Adrenal gland (tissue), 12 donors: Measurements from ENCODE around the gene TPP2. TPM values are rescaled to one million over a fixed set of nuclear protein-coding genes. Genes with fewer than 3 reads are reported as not detected.

Experiments
- DNase-seq, 7 donors: peaks; one replicate each; pipeline ENCODE4 v3.0.0-alpha.2; 2019 to 2020
- H3K27ac ChIP-seq, 5 donors: fragments of 200-600 bp; sonication (generic) in 4 of 5; 1 replicate in 3 of 5; 2 replicates in 2 of 5; pipeline versions ENCODE4 v1.5.1 to v1.8.0; 2016 to 2020; ENCODE audit warnings: mild to moderate bottlenecking in 1 of 5
- H3K27me3 ChIP-seq: fragments of 200-600 bp; 2 replicates; pipeline ENCODE4 v1.8.0; 2021
- H3K36me3 ChIP-seq, 2 donors: fragments of 200-600 bp; replicated peaks in 1 of 2; 1 replicate in 1 of 2; 2 replicates in 1 of 2; pipeline versions ENCODE4 v1.5.1 to v1.8.0; 2018 to 2022
- H3K4me1 ChIP-seq, 2 donors: fragments of 200-600 bp; replicated peaks in 1 of 2; 1 replicate in 1 of 2; 2 replicates in 1 of 2; pipeline versions ENCODE4 v1.5.1 to v1.8.0; 2018 to 2021
- H3K4me3 ChIP-seq, 4 donors: fragments of 200-600 bp; sonication (generic) in 3 of 4; one replicate each; pipeline ENCODE4 v1.5.1; 2016 to 2018
- H3K9me3 ChIP-seq, 3 donors: fragments of 200-600 bp; sonication (generic) in 1 of 3; replicated peaks in 1 of 3; 1 replicate in 2 of 3; 2 replicates in 1 of 3; pipeline versions ENCODE4 v1.5.1 to v1.8.0; 2016 to 2021
- POLR2A ChIP-seq, 2 donors: fragments of 450-650 bp; IDR thresholded peaks; one replicate each; pipeline ENCODE4 v1.6.1; 2017; ENCODE audit warnings: antibody characterized with exemption in 2 of 2, mild to moderate bottlenecking in 2 of 2, moderate library complexity in 1 of 2
- WGBS, 4 donors: extraction: QIAGEN DNeasy Blood & Tissue Kit in 2 of 4; methylation state at CpG; one replicate each; pipeline versions ENCODE4 v1.1.5 to v1.1.7; 2013 to 2017; 5-methylcytosine and 5-hydroxymethylcytosine counted together
- intact Hi-C, 2 donors: fragments of 100-400 bp; cut with DNase I; formaldehyde crosslinking; loops; one replicate each; pipeline versions ENCODE4 v1.14.1 to v1.15.0; 2022 to 2023
- polyA plus RNA-seq, 3 donors: library from polyadenylated mRNA; stranded (reverse); fragments of 200-250 nt in 2 of 3; fragments of 350-450 nt in 1 of 3; fragmentation: Illumina TruSeq in 1 of 3; extraction: RNeasy Lipid Tissue Mini Kit (QIAGEN cat#74804) in 1 of 3; gene quantifications; one replicate each; pipeline ENCODE4 v1.2.3, GENCODE V29; 2013 to 2014
- total RNA-seq, 9 donors: library from RNA; depleted of rRNA in 4 of 9; stranded (reverse); fragments of >200 nt in 4 of 9; fragments of 120-200 nt in 1 of 9; fragmentation: NEBNext Ultra II Directional in 1 of 9; extraction: Animal tissue kit (Norgen Biotek cat#: 25700) in 1 of 9; gene quantifications; one replicate each; pipeline versions ENCODE4 v1.1.0 to v1.2.4, GENCODE V29; 2013 to 2023
- TF ChIP-seq, protein P1 (sequence below), 6 experiments: fragments of 450-650 bp in 4 of 6; fragments of 200-600 bp in 2 of 6; sonication (generic) in 1 of 6; IDR thresholded peaks; 1 replicate in 5 of 6; 2 replicates in 1 of 6; pipeline versions ENCODE4 v1.5.1 to v1.8.0; 2016 to 2021; ENCODE audit warnings: antibody characterized with exemption in 6 of 6, mild to moderate bottlenecking in 2 of 6, moderate library complexity in 1 of 6
- donor health status: healthy with polysubstance abuse.
- donor health status: Bipolar disorder and iron deficiency.
- donor health status: DM: yes; HTN: yes; CAD: no.
- donor health status: DM: no; HTN: no; CAD: no.
- donor health status: DM: no; HTN: no; CAD: no.
- donor health status: DM: yes; HTN: yes; CAD: no.

The TPP2 gene
- total and polyA plus RNA-seq, 12 donors: 13.8 to 50.6 (median 25.7) TPM

DNA sequence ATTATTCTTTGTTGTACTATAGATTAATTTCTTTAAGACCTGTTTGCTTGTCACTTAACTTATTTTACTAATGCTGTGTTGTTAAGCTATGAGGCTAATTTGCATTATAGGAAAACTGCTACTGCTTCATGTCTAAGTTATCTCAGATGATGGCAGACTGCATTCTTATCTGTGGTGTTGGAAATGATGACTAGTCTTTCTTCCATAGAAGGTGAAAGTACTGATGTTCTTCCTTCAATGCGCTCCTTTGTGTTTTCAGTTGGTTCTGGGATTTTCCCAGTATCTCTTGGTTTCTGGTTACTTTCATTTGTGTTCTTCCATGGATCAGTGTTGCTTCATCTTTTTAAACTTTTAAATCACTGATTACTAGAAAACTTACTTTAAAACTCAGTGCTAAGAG lies 46.9 kb downstream of the TPP2 start:
- no peak for TF ChIP-seq POLR2A (IDR thresholded peaks at IDR 0.05)
- TF ChIP-seq, protein P1, sequence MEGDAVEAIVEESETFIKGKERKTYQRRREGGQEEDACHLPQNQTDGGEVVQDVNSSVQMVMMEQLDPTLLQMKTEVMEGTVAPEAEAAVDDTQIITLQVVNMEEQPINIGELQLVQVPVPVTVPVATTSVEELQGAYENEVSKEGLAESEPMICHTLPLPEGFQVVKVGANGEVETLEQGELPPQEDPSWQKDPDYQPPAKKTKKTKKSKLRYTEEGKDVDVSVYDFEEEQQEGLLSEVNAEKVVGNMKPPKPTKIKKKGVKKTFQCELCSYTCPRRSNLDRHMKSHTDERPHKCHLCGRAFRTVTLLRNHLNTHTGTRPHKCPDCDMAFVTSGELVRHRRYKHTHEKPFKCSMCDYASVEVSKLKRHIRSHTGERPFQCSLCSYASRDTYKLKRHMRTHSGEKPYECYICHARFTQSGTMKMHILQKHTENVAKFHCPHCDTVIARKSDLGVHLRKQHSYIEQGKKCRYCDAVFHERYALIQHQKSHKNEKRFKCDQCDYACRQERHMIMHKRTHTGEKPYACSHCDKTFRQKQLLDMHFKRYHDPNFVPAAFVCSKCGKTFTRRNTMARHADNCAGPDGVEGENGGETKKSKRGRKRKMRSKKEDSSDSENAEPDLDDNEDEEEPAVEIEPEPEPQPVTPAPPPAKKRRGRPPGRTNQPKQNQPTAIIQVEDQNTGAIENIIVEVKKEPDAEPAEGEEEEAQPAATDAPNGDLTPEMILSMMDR (IDR thresholded peaks at IDR 0.05): no peak
- H3K27me3 ChIP-seq: no peaks in the 10 kb centered on the region
- no peak overlapping the region for H3K27ac ChIP-seq
- H3K4me3 ChIP-seq: no peak overlapping the region
- intact Hi-C loops: no loop called here
- 93 to 100% (median 98%) methylated on average over 1 of the region's 1 CpG for WGBS, 4 donors
- peaks cover 0 to 63% of the 10 kb centered on the region in 2 donors for H3K36me3 ChIP-seq
- no peaks in the 10 kb centered on the region for H3K4me1 ChIP-seq
- no peaks in the 10 kb centered on the region for H3K9me3 ChIP-seq
- no peak for DNase-seq

- Histone ChIP-seq H3K36me3 (peaks cover 0 to 59% of the 10 kb centered on the region in 2 donors), H3K27me3 (no peaks in the 10 kb centered on the region), H3K4me1 (no peaks in the 10 kb centered on the region), H3K4me3 (no peak overlapping the region), H3K27ac (no peak overlapping the region), H3K9me3 (no peaks in the 10 kb centered on the region)
- DNase-seq: no peak
- WGBS, 4 donors: 80 to 89% (median 85%) methylated on average over 1 of the region's 1 CpG
- intact Hi-C loops: no loop called here
- TF ChIP-seq POLR2A (IDR thresholded peaks at IDR 0.05): no peak
- TF ChIP-seq, protein P1 (IDR thresholded peaks at IDR 0.05): no peak
Measured at GRCh38 chr13:102645701-102646100, 48.9 kb downstream of the TPP2 start.

DNA sequence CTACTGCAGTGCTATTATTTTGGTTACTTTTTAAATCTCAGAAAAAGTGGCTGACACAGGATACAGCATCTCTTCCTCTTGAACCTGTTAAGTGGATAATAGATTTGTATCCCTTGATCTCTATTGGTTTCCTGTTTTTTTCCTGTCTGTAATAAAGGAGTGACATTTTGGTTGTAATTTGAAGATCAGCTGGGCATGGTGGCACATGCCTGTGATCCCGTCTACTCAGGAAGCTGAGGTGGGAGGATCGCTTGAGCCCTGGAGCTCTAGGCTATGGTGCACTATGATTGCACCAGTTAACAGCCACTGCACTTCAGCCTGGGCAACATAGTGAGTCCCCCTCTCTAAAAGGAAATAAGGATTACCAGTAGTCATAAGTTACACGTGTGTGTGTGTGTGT lies 51.3 kb downstream of the TPP2 start:
- DNase-seq: no peak
- WGBS, 4 donors: 79 to 92% (median 82%) methylated on average over 3 of the region's 3 CpGs
- Histone ChIP-seq H3K4me1 (no peaks in the 10 kb centered on the region), H3K36me3 (peaks cover 0 to 52% of the 10 kb centered on the region in 2 donors), H3K9me3 (no peaks in the 10 kb centered on the region), H3K27ac (no peak overlapping the region), H3K27me3 (no peaks in the 10 kb centered on the region), H3K4me3 (no peak overlapping the region)
- TF ChIP-seq POLR2A (IDR thresholded peaks at IDR 0.05): no peak
- TF ChIP-seq, protein P1 (IDR thresholded peaks at IDR 0.05): no peak
- intact Hi-C loops: no loop called here

DNA sequence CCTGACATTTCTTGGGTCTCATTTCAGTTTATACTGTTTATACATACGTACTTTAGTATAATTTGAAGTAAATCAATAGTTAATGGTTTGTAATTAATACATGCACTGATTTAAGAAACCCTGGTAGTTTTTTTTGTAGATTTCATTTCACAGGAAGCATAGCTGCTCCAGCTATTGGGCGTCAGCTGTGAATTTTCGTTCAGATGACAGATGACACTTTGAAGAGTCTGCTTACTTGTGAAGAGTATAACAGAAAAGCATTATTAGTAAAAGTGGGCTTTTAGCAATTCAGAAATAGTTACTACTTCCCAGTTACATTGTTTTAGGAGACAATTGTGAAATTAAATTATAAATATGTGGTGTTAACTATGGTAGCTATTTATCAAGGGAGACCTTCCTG lies 53.7 kb downstream of the TPP2 start:
- WGBS, 4 donors: 93 to 95% (median 95%) methylated on average over 3 of the region's 3 CpGs
- intact Hi-C loops: no loop called here
- Histone ChIP-seq H3K4me1 (no peaks in the 10 kb centered on the region), H3K9me3 (no peaks in the 10 kb centered on the region), H3K27ac (no peak overlapping the region), H3K27me3 (no peaks in the 10 kb centered on the region), H3K4me3 (no peak overlapping the region), H3K36me3 (peaks cover 0 to 29% of the 10 kb centered on the region in 2 donors)
- TF ChIP-seq POLR2A (IDR thresholded peaks at IDR 0.05): no peak
- TF ChIP-seq, protein P1 (IDR thresholded peaks at IDR 0.05): no peak
- DNase-seq: no peak
